Stomach (tissue), 9 donors: ENCODE results near the gene PSD. TPM values are rescaled to one million over a fixed set of nuclear protein-coding genes. Genes with fewer than 3 reads are reported as not detected.

Experiments
- DNase-seq, 2 donors: peaks; one replicate each; pipeline versions ENCODE4 v3.0.0 to v3.0.0-alpha.2; 2013 to 2019
- H3K27ac ChIP-seq, 5 donors: fragments of 200-600 bp in 4 of 5; sonication (generic) in 4 of 5; one replicate each; pipeline ENCODE4 v1.5.1; 2013 to 2019; ENCODE audit warnings: mild to moderate bottlenecking in 1 of 5, moderate library complexity in 1 of 5
- H3K27me3 ChIP-seq, 3 donors: fragments of 200-600 bp; sonication (generic); one replicate each; pipeline ENCODE4 v1.5.1; 2017 to 2019; ENCODE audit warnings: mixed run types in 1 of 3
- H3K36me3 ChIP-seq, 4 donors: fragments of 200-600 bp; sonication (generic); 1 replicate in 3 of 4; 2 replicates in 1 of 4; pipeline ENCODE4 v1.5.1; 2016 to 2019
- H3K4me1 ChIP-seq, 4 donors: fragments of 200-600 bp; sonication (generic); one replicate each; pipeline ENCODE4 v1.5.1; 2016 to 2019
- H3K4me3 ChIP-seq, 4 donors: fragments of 200-600 bp; sonication (generic) in 3 of 4; one replicate each; pipeline ENCODE4 v1.5.1; 2016 to 2019; ENCODE audit warnings: mild to moderate bottlenecking in 1 of 4
- H3K9me3 ChIP-seq, 4 donors: fragments of 200-600 bp; sonication (generic); one replicate each; pipeline ENCODE4 v1.5.1; 2016 to 2019
- CTCF ChIP-seq, 7 experiments: fragments of 450-650 bp in 4 of 7; fragments of 200-600 bp in 3 of 7; sonication (generic) in 3 of 7; IDR thresholded peaks; one replicate each; pipeline ENCODE4 v1.5.1; 2016 to 2019; ENCODE audit warnings: antibody characterized with exemption in 7 of 7, control low read depth in 2 of 7, mild to moderate bottlenecking in 1 of 7
- EP300 ChIP-seq: sonication (generic); formaldehyde crosslinking; IDR thresholded peaks from one replicate; pipeline ENCODE4 v1.6.1; 2017; ENCODE audit warnings: antibody characterized with exemption
- POLR2A ChIP-seq, 4 donors: fragments of 450-650 bp; IDR thresholded peaks; one replicate each; pipeline ENCODE4 v1.6.1; 2016; ENCODE audit warnings: antibody characterized with exemption in 4 of 4, control low read depth in 2 of 4, mild to moderate bottlenecking in 1 of 4, moderate library complexity in 1 of 4
- POLR2AphosphoS5 ChIP-seq, 3 donors: sonication (generic); formaldehyde crosslinking; IDR thresholded peaks; one replicate each; pipeline ENCODE4 v1.6.1; 2016; ENCODE audit warnings: antibody characterized with exemption in 3 of 3
- WGBS, 5 donors: extraction: QIAGEN DNeasy Blood & Tissue Kit in 3 of 5; methylation state at CpG; one replicate each; pipeline versions ENCODE4 v1.1.5 to v1.1.7; 2013 to 2018; 5-methylcytosine and 5-hydroxymethylcytosine counted together
- intact Hi-C: fragments of 100-400 bp; cut with DNase I; formaldehyde crosslinking; loops from one replicate; pipeline ENCODE4 v1.15.1; 2023; ENCODE audit warnings: low total_unique reads
- polyA plus RNA-seq, 3 donors: library from polyadenylated mRNA; stranded (reverse); fragments of 200-250 nt; gene quantifications; one replicate each; pipeline ENCODE4 v1.2.3, GENCODE V29; 2013
- total RNA-seq, 5 donors: library from RNA; depleted of rRNA; stranded (reverse); fragments of >200 nt; gene quantifications; one replicate each; pipeline versions ENCODE4 v1.1.0 to v1.2.3, GENCODE V29; 2014 to 2016
- donor health status: healthy with polysubstance abuse.
- donor health status: Bipolar disorder and iron deficiency.
- donor health status: healthy.

PSD gene
- total and polyA plus RNA-seq, 8 donors: 2.2 to 74.7 (median 24.5) TPM

GRCh38 chr10:102400076-102400475 is 18.5 kb downstream of the PSD start:
- H3K27me3 ChIP-seq: no peaks in the 10 kb centered on the region
- H3K4me3 ChIP-seq: peak overlapping the region in 1 of 4 donors; percentile 66
- peaks cover 27 to 69% (median 54%) of the 10 kb centered on the region in 4 donors for H3K4me1 ChIP-seq
- 80 to 92% (median 87%) methylated on average over 13 to 17 of the region's 17 CpGs for WGBS, 5 donors
- no peaks in the 10 kb centered on the region for H3K9me3 ChIP-seq
- intact Hi-C loops: no loop called here
- peak overlapping the region in 4 of 5 donors; percentile 88 to 98 (median 92) for H3K27ac ChIP-seq
- peaks cover 18 to 60% (median 55%) of the 10 kb centered on the region in 4 donors for H3K36me3 ChIP-seq
- TF ChIP-seq POLR2AphosphoS5 (IDR thresholded peaks at IDR 0.05): no peak
- no peak for DNase-seq

- peak overlapping the region; percentile 55 to 66 (median 59) for H3K4me3 ChIP-seq
- H3K27me3 ChIP-seq: no peaks in the 10 kb centered on the region
- 3 to 11% (median 3%) methylated on average over 12 to 72 of the region's 72 CpGs for WGBS, 5 donors
- intact Hi-C loops: no loop called here
- peaks cover 18 to 60% (median 55%) of the 10 kb centered on the region in 4 donors for H3K36me3 ChIP-seq
- H3K4me1 ChIP-seq: peaks cover 27 to 74% (median 60%) of the 10 kb centered on the region in 4 donors
- H3K27ac ChIP-seq: peak overlapping the region; percentile 88 to 98 (median 92)
- peak; percentile 93 to 97 for DNase-seq
- no peaks in the 10 kb centered on the region for H3K9me3 ChIP-seq
- TF ChIP-seq POLR2AphosphoS5 (IDR thresholded peaks at IDR 0.05) (peak; percentile 88 to 97 (median 91)), CTCF (IDR thresholded peaks at IDR 0.05) (peak in 5 of 7 experiments; percentile 91 to 95 (median 92)), POLR2A (IDR thresholded peaks at IDR 0.05) (peak in 1 of 4 donors; percentile 29), EP300 (no peak)
These were observed 19.2 kb downstream of the PSD start for GRCh38 chr10:102399217-102400021.

- Histone ChIP-seq H3K4me1 (peaks cover 31 to 74% (median 60%) of the 10 kb centered on the region in 4 donors), H3K27ac (peak overlapping the region in 4 of 5 donors; percentile 88 to 98 (median 92)), H3K27me3 (no peaks in the 10 kb centered on the region), H3K4me3 (peak overlapping the region; percentile 55 to 66 (median 59)), H3K36me3 (peaks cover 18 to 59% (median 55%) of the 10 kb centered on the region in 4 donors), H3K9me3 (no peaks in the 10 kb centered on the region)
- TF ChIP-seq EP300: no peak
- TF ChIP-seq POLR2AphosphoS5 (IDR thresholded peaks at IDR 0.05): no peak
- TF ChIP-seq POLR2A (IDR thresholded peaks at IDR 0.05): no peak
- no peak for TF ChIP-seq CTCF (IDR thresholded peaks at IDR 0.05)
- no peak for DNase-seq
- WGBS, 5 donors: 82 to 90% (median 83%) methylated on average over 18 to 21 of the region's 21 CpGs
- intact Hi-C loops: no loop called here
These were observed 20.2 kb downstream of the PSD start for GRCh38 chr10:102398172-102399020.

DNA sequence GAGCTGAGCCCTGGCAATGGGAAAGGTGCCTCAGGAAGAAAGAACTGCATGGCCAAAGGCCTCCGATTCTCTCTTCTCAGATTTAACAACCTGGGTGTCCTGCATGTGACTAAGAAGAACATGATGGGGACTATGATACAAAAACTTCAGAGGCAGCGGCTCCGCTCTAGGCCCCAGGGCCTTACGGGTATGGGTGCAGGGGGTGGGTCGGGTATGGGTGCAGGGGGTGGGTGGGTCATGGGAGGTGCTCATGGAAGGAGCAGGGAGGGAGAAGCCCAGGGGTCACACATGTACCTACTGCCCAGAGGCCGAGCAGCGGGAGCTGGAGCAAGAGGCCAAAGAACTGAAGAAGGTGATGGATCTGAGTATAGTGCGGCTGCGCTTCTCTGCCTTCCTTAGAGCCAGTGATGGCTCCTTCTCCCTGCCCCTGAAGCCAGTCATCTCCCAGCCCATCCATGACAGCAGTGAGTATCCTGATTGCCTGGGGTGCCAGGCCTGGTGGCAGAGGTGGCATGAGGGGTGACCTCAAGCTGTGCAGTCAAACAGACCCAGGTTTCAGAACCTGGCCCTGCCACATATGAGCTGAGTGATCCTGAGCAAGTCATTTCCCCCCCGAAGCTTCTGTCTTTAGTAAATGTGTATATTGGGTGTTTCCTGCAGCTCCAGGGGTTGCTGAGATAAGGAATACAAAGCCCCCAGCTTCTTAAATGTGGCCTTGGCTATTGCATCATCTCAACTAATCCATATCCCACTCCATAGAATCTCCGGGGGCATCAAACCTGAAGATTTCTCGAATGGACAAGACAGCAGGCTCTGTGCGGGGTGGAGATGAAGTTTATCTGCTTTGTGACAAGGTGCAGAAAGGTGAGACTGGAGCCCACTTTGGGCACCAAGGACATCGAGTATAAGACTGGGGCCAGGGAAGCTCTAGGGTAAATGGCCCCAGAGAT is 21.1 kb downstream of the PSD start:
- Histone ChIP-seq H3K4me3 (peak overlapping the region in 2 of 4 donors; percentile 58 to 62), H3K27ac (peak overlapping the region in 4 of 5 donors; percentile 96 to 99 (median 98)), H3K4me1 (peaks cover 33 to 75% (median 60%) of the 10 kb centered on the region in 4 donors), H3K27me3 (no peaks in the 10 kb centered on the region), H3K36me3 (peaks cover 17 to 50% (median 47%) of the 10 kb centered on the region in 4 donors), H3K9me3 (no peaks in the 10 kb centered on the region)
- no peak for TF ChIP-seq POLR2AphosphoS5 (IDR thresholded peaks at IDR 0.05)
- no peak for TF ChIP-seq EP300
- no peak for TF ChIP-seq CTCF (IDR thresholded peaks at IDR 0.05)
- TF ChIP-seq POLR2A (IDR thresholded peaks at IDR 0.05): no peak
- 83 to 94% (median 92%) methylated on average over 14 of the region's 14 CpGs for WGBS, 5 donors
- intact Hi-C loops: no loop called here
- DNase-seq: no peak
